Parathyroid adenoma (tissue), 2 donors: ENCODE data around the gene TCP11.

Experiments used
- H2AFZ ChIP-seq: fragments of 300-600 bp; sonication (generic); one replicate; pipeline ENCODE4 v1.7.0; 2017; ENCODE audit warnings: antibody characterized with exemption, mild to moderate bottlenecking
- H3K27ac ChIP-seq: fragments of 300-600 bp; sonication (generic); one replicate; pipeline ENCODE4 v1.7.0; 2017
- H3K27me3 ChIP-seq: fragments of 300-600 bp; sonication (generic); one replicate; pipeline ENCODE4 v1.7.0; 2017; ENCODE audit warnings: low read length; ENCODE audit not compliant: control insufficient read depth, insufficient read depth
- H3K36me3 ChIP-seq: fragments of 300-600 bp; sonication (generic); one replicate; pipeline ENCODE4 v1.7.0; 2017; ENCODE audit warnings: low read length; ENCODE audit not compliant: control insufficient read depth, insufficient read depth
- H3K4me1 ChIP-seq: fragments of 300-600 bp; sonication (generic); one replicate; pipeline ENCODE4 v1.7.0; 2017; ENCODE audit warnings: control low read depth
- H3K4me2 ChIP-seq: fragments of 300-600 bp; sonication (generic); one replicate; pipeline ENCODE4 v1.7.0; 2017; ENCODE audit warnings: low read length
- H3K4me3 ChIP-seq: fragments of 300-600 bp; sonication (generic); one replicate; pipeline ENCODE4 v1.7.0; 2017; ENCODE audit warnings: low read depth, low read length
- H3K79me2 ChIP-seq: fragments of 300-600 bp; sonication (generic); one replicate; pipeline ENCODE4 v1.7.0; 2017; ENCODE audit warnings: control low read depth
- H3K9ac ChIP-seq: fragments of 300-600 bp; sonication (generic); one replicate; pipeline ENCODE4 v1.7.0; 2017; ENCODE audit warnings: mild to moderate bottlenecking
- H3K9me3 ChIP-seq: fragments of 300-600 bp; sonication (generic); one replicate; pipeline ENCODE4 v1.7.0; 2017; ENCODE audit warnings: low read length; ENCODE audit not compliant: control insufficient read depth
- TF ChIP-seq, protein P1 (sequence below): fragments of 300-600 bp; sonication (generic); IDR thresholded peaks from one replicate; pipeline ENCODE4 v1.7.0; 2017; ENCODE audit warnings: antibody characterized with exemption, mild to moderate bottlenecking
- donor health status: primary hyperparathyroidism.

Gene TCP11

DNA sequence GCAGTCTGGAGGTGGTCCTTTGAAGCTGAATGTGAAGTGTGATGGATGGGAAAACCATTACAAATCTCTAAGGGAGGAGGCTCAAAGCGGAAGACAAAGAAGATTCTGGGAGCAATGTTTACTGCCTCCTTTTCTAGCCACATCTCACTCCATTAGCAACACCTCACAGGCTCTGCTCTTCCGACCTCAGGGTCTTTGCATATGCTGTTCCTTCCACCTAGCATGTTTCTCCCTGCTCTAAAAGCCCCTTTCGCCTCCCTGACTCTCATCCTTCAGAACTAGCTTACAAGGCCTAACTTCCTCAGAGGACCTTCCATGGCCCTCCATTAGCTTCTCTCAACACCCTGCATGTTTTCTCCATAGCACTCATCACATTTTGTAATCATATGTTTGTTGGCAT, 4.6 kb upstream of the TCP11 start:
- H3K4me3 ChIP-seq = no peak overlapping the region
- peaks cover under 1% of the 10 kb centered on the region for H3K4me1 ChIP-seq
- no peak overlapping the region for H2AFZ ChIP-seq
- H3K27ac ChIP-seq = no peak overlapping the region
- TF ChIP-seq, protein P1, sequence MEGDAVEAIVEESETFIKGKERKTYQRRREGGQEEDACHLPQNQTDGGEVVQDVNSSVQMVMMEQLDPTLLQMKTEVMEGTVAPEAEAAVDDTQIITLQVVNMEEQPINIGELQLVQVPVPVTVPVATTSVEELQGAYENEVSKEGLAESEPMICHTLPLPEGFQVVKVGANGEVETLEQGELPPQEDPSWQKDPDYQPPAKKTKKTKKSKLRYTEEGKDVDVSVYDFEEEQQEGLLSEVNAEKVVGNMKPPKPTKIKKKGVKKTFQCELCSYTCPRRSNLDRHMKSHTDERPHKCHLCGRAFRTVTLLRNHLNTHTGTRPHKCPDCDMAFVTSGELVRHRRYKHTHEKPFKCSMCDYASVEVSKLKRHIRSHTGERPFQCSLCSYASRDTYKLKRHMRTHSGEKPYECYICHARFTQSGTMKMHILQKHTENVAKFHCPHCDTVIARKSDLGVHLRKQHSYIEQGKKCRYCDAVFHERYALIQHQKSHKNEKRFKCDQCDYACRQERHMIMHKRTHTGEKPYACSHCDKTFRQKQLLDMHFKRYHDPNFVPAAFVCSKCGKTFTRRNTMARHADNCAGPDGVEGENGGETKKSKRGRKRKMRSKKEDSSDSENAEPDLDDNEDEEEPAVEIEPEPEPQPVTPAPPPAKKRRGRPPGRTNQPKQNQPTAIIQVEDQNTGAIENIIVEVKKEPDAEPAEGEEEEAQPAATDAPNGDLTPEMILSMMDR = no peak
- no peak overlapping the region for H3K4me2 ChIP-seq
- H3K9ac ChIP-seq = no peak overlapping the region
- no peaks in the 10 kb centered on the region for H3K9me3 ChIP-seq
- H3K27me3 ChIP-seq = no peaks in the 10 kb centered on the region
- no peaks in the 10 kb centered on the region for H3K36me3 ChIP-seq
- H3K79me2 ChIP-seq = no peaks in the 10 kb centered on the region

DNA sequence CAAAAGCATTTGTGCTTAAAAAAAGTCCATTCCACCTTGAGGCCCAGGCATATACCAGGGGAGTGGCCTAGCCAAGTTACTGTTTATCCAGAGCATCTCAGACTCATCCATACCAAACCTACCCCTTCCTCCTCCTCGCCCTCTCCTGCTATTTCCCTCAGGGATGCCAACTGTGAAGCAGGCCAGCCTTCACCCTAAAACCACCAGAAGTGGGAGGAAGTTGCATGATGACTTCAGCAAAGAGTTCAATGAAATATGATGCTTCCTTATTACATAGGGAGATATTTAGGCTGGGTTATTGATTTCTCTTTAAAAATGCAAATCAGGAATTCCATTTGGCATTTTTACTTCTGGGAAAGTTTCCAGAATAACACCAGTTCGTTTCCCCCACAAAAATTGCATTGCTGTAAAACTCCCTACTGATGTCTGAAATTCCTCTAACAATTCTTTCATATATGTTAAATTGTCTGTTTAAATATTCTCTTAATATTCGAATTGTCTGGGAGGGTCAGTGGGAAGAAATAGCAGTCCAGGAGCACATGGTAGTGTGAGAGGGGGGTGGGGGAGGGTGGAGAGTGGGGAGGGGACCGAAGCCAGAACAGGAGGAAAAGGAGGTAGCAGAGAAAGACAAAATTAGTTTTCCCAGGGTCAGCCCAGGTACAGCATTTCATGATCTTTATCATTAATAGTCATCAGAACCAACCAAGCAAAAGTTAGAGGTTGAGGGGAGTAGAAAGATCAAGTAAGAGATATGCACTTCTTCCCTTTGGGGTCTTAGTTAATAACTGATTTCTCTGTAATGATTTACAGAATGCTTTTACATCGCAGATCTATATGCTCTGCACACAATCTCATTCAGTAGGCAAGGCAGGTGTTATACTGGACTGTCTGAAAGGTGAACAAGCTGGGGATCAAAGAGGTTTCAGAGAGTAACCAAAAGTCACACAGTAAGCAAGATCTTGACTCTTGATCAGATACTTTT, 1.7 kb upstream of the TCP11 start:
- H3K4me2 ChIP-seq = no peak overlapping the region
- no peak overlapping the region for H3K9ac ChIP-seq
- no peaks in the 10 kb centered on the region for H3K9me3 ChIP-seq
- H3K79me2 ChIP-seq = no peaks in the 10 kb centered on the region
- TF ChIP-seq, protein P1 = no peak
- no peaks in the 10 kb centered on the region for H3K36me3 ChIP-seq
- no peak overlapping the region for H3K4me3 ChIP-seq
- no peak overlapping the region for H3K27ac ChIP-seq
- peaks cover 2% of the 10 kb centered on the region for H3K4me1 ChIP-seq
- H3K27me3 ChIP-seq = no peaks in the 10 kb centered on the region
- H2AFZ ChIP-seq = no peak overlapping the region

DNA sequence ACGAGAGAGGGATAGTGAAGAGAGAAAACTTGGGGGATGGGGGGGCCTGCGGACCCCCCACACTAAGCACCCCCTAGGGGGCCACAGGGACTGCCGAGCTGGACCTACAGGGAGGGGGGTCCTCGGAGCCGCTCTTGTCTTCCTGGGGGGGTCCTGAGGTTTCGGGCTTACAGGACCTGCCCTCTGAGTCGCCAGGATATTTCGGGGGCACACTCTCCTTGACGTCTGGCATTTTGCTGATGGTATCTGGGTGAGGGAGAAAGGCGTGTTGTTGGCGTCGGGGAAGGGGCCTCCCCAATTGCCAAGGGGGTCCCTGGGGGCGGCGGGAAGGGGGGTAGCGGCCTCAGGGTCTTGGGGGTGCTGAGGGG, 516 bp downstream of the TCP11 start:
- H3K27ac ChIP-seq = no peak overlapping the region
- H2AFZ ChIP-seq = peak overlapping the region; percentile 62
- no peak overlapping the region for H3K4me3 ChIP-seq
- no peak overlapping the region for H3K4me2 ChIP-seq
- no peaks in the 10 kb centered on the region for H3K9me3 ChIP-seq
- no peak overlapping the region for H3K9ac ChIP-seq
- H3K36me3 ChIP-seq = no peaks in the 10 kb centered on the region
- peaks cover 2% of the 10 kb centered on the region for H3K4me1 ChIP-seq
- H3K79me2 ChIP-seq = no peaks in the 10 kb centered on the region
- no peaks in the 10 kb centered on the region for H3K27me3 ChIP-seq
- TF ChIP-seq, protein P1 = no peak

DNA sequence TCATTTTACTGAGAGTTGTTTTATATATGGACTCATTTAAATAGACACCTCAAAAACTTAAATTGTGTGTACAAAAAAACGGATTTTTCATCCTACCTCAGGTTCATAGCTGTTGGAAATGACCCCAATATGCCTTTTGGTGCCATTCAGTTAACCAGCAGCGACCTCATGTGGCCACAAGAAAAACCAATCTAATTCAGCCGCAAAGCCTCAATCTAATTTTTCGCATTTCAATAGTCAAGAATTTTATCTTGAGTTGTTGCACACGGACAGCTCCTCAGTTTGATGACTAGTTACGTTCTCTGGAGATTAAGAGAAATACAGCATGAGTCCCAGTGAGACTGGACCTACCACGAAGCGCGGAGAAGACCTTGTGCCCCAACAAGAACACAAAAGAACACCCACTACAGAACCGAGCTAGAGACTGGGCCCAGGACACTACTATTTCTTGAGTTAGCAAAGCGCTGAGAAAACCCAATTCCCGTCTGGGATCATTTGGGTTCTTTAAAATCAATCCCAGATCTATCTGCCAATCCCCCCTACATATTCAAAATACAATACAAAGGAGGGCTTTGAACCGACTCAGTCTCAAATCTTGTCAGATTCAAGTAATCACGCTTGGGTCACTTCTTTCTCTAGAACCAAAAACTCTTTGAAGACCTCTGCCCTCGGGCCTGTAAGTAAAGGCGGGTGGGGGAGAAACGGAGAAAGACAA, 1.1 kb downstream of the TCP11 start:
- no peak overlapping the region for H3K27ac ChIP-seq
- no peak overlapping the region for H3K4me3 ChIP-seq
- H2AFZ ChIP-seq = peak overlapping the region; percentile 62
- H3K9me3 ChIP-seq = no peaks in the 10 kb centered on the region
- H3K79me2 ChIP-seq = no peaks in the 10 kb centered on the region
- no peak overlapping the region for H3K9ac ChIP-seq
- no peaks in the 10 kb centered on the region for H3K27me3 ChIP-seq
- TF ChIP-seq, protein P1 = peak; percentile 86
- H3K36me3 ChIP-seq = no peaks in the 10 kb centered on the region
- H3K4me2 ChIP-seq = no peak overlapping the region
- H3K4me1 ChIP-seq = peaks cover 2% of the 10 kb centered on the region
